GM12878 (cell line): ENCODE measurements around the gene TMEM225B. TPM values are rescaled to one million over a fixed set of nuclear protein-coding genes. Genes with fewer than 3 reads are reported as not detected.

ENCODE experiments used
- ATAC-seq: fragments of 200-7000 bp; cut with Tn5 transposase; 3 replicates; pipeline ENCODE4 v1.9.1; 2020; ENCODE audit warnings: mild to moderate bottlenecking, moderate library complexity
- BruUV-seq: library from RNA; stranded (reverse); fragments of 400-500 nt; replicated peaks from 2 replicates; lab custom pipeline; 2021; lab: Mats Ljungman, UMichigan
- CTCF ChIA-PET: fragments of 300-600 bp; sonication (Branson Sonifier 250); formaldehyde crosslinking; extraction: SDS; loops from one replicate; lab custom pipeline; 2021; ENCODE audit warnings: inconsistent platforms; lab: Yijun Ruan, JAX
- POLR2A ChIA-PET: fragments of 350-600 bp; formaldehyde crosslinking; extraction: SDS; loops from one replicate; lab custom pipeline; 2021; ENCODE audit warnings: inconsistent platforms; lab: Charles Lee
- RAD21 ChIA-PET: fragments of 300-600 bp; sonication (Branson Sonifier 250); formaldehyde crosslinking; loops from one replicate; lab custom pipeline; 2023; ENCODE audit warnings: antibody characterized with exemption; ENCODE audit not compliant: unreplicated experiment; lab: Charles Lee
- SMC1A ChIA-PET: fragments of 300-600 bp; sonication (Branson Sonifier 250); formaldehyde crosslinking; loops from one replicate; lab custom pipeline; 2023; ENCODE audit not compliant: unreplicated experiment, uncharacterized antibody; lab: Charles Lee
- DNase-seq: peaks from one replicate; pipeline ENCODE4 v3.0.0-alpha.2; 2011; ENCODE audit warnings: low read depth, low spot score
- FAIRE-seq: peaks from 3 replicates; lab custom pipeline; 2011; peaks lifted over from hg19 to GRCh38; lab: Jason Lieb, UNC
- H2AFZ ChIP-seq: 2 replicates; pipeline ENCODE4 v1.6.0; 2011; ENCODE audit warnings: low read depth, low read length, control low read depth; ENCODE audit not compliant: control insufficient read depth
- H3K27ac ChIP-seq: 2 replicates; pipeline ENCODE4 v1.5.1; 2011; ENCODE audit warnings: control low read depth; ENCODE audit not compliant: control insufficient read depth, insufficient read depth
- H3K27me3 ChIP-seq, 2 experiments: replicated peaks in 1 of 2; 2 replicates each; pipeline versions ENCODE4 v1.6.0 to v1.6.1; 2011; ENCODE audit warnings: low read length in 1 of 2; ENCODE audit not compliant: control insufficient read depth in 2 of 2, insufficient read depth in 2 of 2
- H3K36me3 ChIP-seq, 2 experiments: 2 replicates each; pipeline ENCODE4 v1.5.1; 2011; ENCODE audit warnings: low read length in 1 of 2; ENCODE audit not compliant: control insufficient read depth in 2 of 2, insufficient read depth in 2 of 2
- H3K4me1 ChIP-seq: 2 replicates; pipeline ENCODE4 v1.6.1; 2011; ENCODE audit warnings: mild to moderate bottlenecking, low read length, moderate library complexity, mixed read lengths; ENCODE audit not compliant: control insufficient read depth, insufficient read depth
- H3K4me2 ChIP-seq: 2 replicates; pipeline ENCODE4 v1.6.0; 2011; ENCODE audit warnings: control low read depth; ENCODE audit not compliant: control insufficient read depth, insufficient read depth
- H3K4me3 ChIP-seq: fragments of 200-600 bp; sonication (generic); 2 replicates; pipeline ENCODE4 v1.5.1; 2016
- H3K79me2 ChIP-seq: 2 replicates; pipeline ENCODE4 v1.6.0; 2011; ENCODE audit warnings: low read length; ENCODE audit not compliant: control insufficient read depth, insufficient read depth
- H3K9ac ChIP-seq: 2 replicates; pipeline ENCODE4 v1.8.0; 2011; ENCODE audit warnings: low read length, control low read depth, mixed read lengths; ENCODE audit not compliant: control insufficient read depth, insufficient read depth
- H3K9me3 ChIP-seq: replicated peaks from 3 replicates; pipeline ENCODE4 v1.5.1; 2011; ENCODE audit warnings: mild to moderate bottlenecking, low read length; ENCODE audit not compliant: control insufficient read depth, insufficient read depth
- H4K20me1 ChIP-seq: 2 replicates; pipeline ENCODE4 v1.6.0; 2011; ENCODE audit not compliant: control insufficient read depth, insufficient read depth
- BCLAF1 ChIP-seq: fragments of 450-650 bp; IDR thresholded peaks from 2 replicates; pipeline ENCODE4 v1.6.1; 2017; ENCODE audit warnings: antibody characterized with exemption, mild to moderate bottlenecking, moderate library complexity
- DPF2 ChIP-seq: fragments of 450-650 bp; IDR thresholded peaks from 2 replicates; pipeline ENCODE4 v1.6.1; 2017; ENCODE audit warnings: mild to moderate bottlenecking
- ELK1 ChIP-seq: IDR thresholded peaks from 2 replicates; pipeline ENCODE4 v1.6.1; 2012; ENCODE audit warnings: low read depth, low read length, improper control_type of control experiment
- ETV6 ChIP-seq, 2 experiments: fragments of 450-650 bp in 1 of 2; IDR thresholded peaks in 1 of 2; conservative IDR thresholded peaks in 1 of 2; 2 replicates each; pipeline ENCODE4 v1.6.1; 2014; ENCODE audit warnings: antibody characterized with exemption in 1 of 2, borderline replicate concordance in 1 of 2, low read depth in 1 of 2, mild to moderate bottlenecking in 1 of 2, moderate library complexity in 1 of 2
- EZH2 ChIP-seq: IDR thresholded peaks from 2 replicates; pipeline ENCODE4 v1.6.1; 2012; ENCODE audit warnings: low read depth, mild to moderate bottlenecking, control low read depth, inconsistent platforms, low read length, borderline replicate concordance; ENCODE audit not compliant: control insufficient read depth
- HDAC6 ChIP-seq: fragments of 200-600 bp; sonication (generic); IDR thresholded peaks from one replicate; pipeline ENCODE4 v1.8.0; 2017; ENCODE audit warnings: antibody characterized with exemption; ENCODE audit not compliant: unreplicated experiment
- IRF4 ChIP-seq: IDR thresholded peaks from 2 replicates; pipeline ENCODE4 v1.6.1; 2011; ENCODE audit warnings: low read depth, low read length
- MTA3 ChIP-seq: IDR thresholded peaks from 2 replicates; pipeline ENCODE4 v1.6.1; 2012; ENCODE audit warnings: low read length, inconsistent platforms, borderline replicate concordance
- RELB ChIP-seq: fragments of 450-650 bp; IDR thresholded peaks from 2 replicates; pipeline ENCODE4 v1.6.1; 2017; ENCODE audit warnings: low read depth, mild to moderate bottlenecking, moderate library complexity
- ZBTB33 ChIP-seq: fragments of 450-650 bp; IDR thresholded peaks from 2 replicates; pipeline ENCODE4 v1.6.1; 2017; ENCODE audit warnings: mild to moderate bottlenecking
- ZNF687 ChIP-seq: fragments of 450-650 bp; IDR thresholded peaks from 2 replicates; pipeline ENCODE4 v1.6.1; 2017; ENCODE audit warnings: mild to moderate bottlenecking, moderate library complexity
- ZZZ3 ChIP-seq: IDR thresholded peaks from 2 replicates; pipeline ENCODE4 v1.6.1; 2011; ENCODE audit warnings: low read depth; ENCODE audit not compliant: control insufficient read depth, insufficient read length
- WGBS: methylation state at CpG from one replicate; pipeline ENCODE4 v1.1.6; 2016; ENCODE audit warnings: low lambda C conversion rate; ENCODE audit not compliant: insufficient replicate concordance, insufficient coverage; ENCODE audit errors: missing lambda C conversion rate; 5-methylcytosine and 5-hydroxymethylcytosine counted together
- in situ Hi-C: fragments of 300-500 bp; cut with MboI; formaldehyde crosslinking; loops from 9 replicates; pipeline ENCODE4 v1.14.3; 2018; ENCODE audit warnings: mixed read lengths
- intact Hi-C: fragments of 100-400 bp; cut with micrococcal nuclease; formaldehyde crosslinking; loops from one replicate; pipeline ENCODE4 v1.14.2; 2022; ENCODE audit not compliant: unreplicated experiment
- polyA plus RNA-seq, 11 experiments: library from polyadenylated mRNA; depleted of rRNA in 4 of 11; unstranded in 6 of 11; stranded (reverse) in 5 of 11; fragments of >200 nt; fragmentation: Nextera tagmentation in 4 of 11; fragmentation: Illumina TruSeq in 1 of 11; extraction: Ambion mirVana in 4 of 11; extraction: Trizol in 1 of 11; gene quantifications; 1 replicate in 1 of 11; 2 replicates in 10 of 11; pipeline versions ENCODE4 v1.2.1 to v1.2.3, GENCODE V29; 2011 to 2016; ENCODE audit warnings: inconsistent platforms in 2 of 11, missing spikeins in 2 of 11, low read depth in 1 of 11
- total RNA-seq, 4 experiments: library from RNA; depleted of rRNA in 3 of 4; stranded (reverse); fragments of >200 nt in 3 of 4; fragmentation: Illumina TruSeq in 1 of 4; extraction: Trizol in 1 of 4; gene quantifications; 2 replicates each; pipeline versions ENCODE4 v1.2.1 to v1.2.3, GENCODE V29; 2013 to 2021

TMEM225B gene
- total and polyA plus RNA-seq, 10 of the 15 experiments (the other 5 are each of a cell fraction or from before 2014, with no cell fraction given), result 0.22 to 1.9 (median 0.43) TPM

GRCh38 chr7:99618726-99619125 is 20.7 kb downstream of the TMEM225B start:
- no peak overlapping the region for H3K27ac ChIP-seq
- DNase-seq (no peak), ATAC-seq (no peak), FAIRE-seq (no peak)
- POLR2A ChIA-PET, result no interaction called here
- CTCF ChIA-PET, result no interaction called here
- 98% methylated on average over 3 of the region's 3 CpGs for WGBS
- no peaks in the 10 kb centered on the region for H3K27me3 ChIP-seq
- H3K4me2 ChIP-seq, result no peak overlapping the region
- H3K79me2 ChIP-seq, result peaks cover 18% of the 10 kb centered on the region
- no TSS peak for BruUV-seq
- SMC1A ChIA-PET, result no interaction called here
- H3K4me1 ChIP-seq, result peaks cover 2% of the 10 kb centered on the region; the same call in 1 of the 2 replicates
- in situ Hi-C loops (no loop called here), intact Hi-C loops (loop anchor here (10.0 kb wide), 1 partner anchor 154 kb away; the partner anchor contains the start of gene ATP5MF)
- peaks cover 14 to 36% of the 10 kb centered on the region in 2 experiments for H3K36me3 ChIP-seq
- TF ChIP-seq ZBTB33 (no peak), ZNF687 (no peak), DPF2 (no peak), ZZZ3 (no peak), HDAC6 (no peak), ELK1 (no peak), EZH2 (no peak), ETV6 (conservative IDR thresholded peaks at IDR 0.05 in 1 of 2, IDR thresholded peaks at IDR 0.05 in 1 of 2; ENCODE audit: borderline replicate concordance in 1 of 2, low read depth in 1 of 2) (no peak), RELB (no peak), IRF4 (no peak), MTA3 (no peak), BCLAF1 (no peak)
- no peaks in the 10 kb centered on the region for H4K20me1 ChIP-seq
- no peak overlapping the region for H3K4me3 ChIP-seq
- H2AFZ ChIP-seq, result no peak overlapping the region
- no peak overlapping the region for H3K9ac ChIP-seq
- RAD21 ChIA-PET, result no interaction called here
- H3K9me3 ChIP-seq, result peaks cover 2% of the 10 kb centered on the region; the same call in 1 of the 3 replicates
